HG03460 (cell line): ENCODE data around the gene STX5.
"Not testable (repeated sequence)": the region's sequence is repeated elsewhere in the genome, so short reads cannot be mapped to it uniquely, and the experiment has no call there.

Experiments used
- ATAC-seq: cut with Tn5 transposase; IDR thresholded peaks from one replicate; pipeline ENCODE4 v1.9.1; 2021; ENCODE audit not compliant: unreplicated experiment

STX5 gene

DNA sequence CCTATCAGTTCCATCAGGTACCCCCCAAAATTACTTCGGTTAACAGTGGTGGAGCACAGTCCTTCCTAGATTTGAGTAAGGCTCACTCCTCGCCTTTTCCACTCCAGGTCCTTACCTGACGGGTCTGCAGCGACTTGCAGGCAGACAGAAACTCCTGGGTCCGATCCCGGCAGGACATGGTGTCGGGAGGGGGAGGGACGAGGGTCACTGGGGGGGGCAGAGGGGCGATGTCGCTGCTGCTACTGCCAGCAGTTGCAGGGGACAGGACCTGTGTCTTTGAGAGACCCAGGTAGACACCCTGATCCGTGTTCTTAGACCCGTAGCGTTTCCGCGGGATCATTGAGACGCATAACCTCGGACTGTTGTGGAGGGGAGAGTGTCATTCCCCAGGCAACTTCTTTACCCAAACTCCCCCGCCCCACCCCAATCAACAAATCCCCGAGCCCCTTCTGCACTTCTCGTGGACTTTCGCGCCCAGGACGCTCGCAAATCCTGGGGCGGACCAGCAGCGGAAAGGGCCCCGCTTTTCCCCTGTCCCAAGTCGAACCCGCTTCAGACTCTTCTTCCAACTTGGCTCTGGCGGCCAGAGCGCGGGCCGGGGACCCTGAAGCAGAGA, 839 bp downstream of the STX5 start:
- no peak for ATAC-seq

DNA sequence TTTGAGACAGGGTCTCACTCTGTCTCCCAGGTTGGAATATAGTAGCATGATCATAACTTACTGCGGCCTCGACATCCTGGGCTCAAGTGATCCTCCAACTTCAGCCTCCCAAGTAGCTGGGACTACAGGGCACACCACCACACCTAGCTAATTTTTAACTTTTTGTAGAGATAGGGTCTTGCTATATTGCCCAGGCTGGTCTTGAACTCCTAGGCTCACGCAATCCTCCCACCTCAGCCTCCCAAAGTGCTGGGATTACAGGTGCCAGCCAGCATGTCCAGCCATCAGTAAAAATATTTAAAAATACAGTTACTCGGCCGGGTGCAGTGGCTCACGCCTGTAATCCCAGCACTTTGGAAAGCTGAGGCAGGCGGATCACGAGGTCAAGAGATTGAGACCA, 3.7 kb downstream of the STX5 start:
- not testable (repeated sequence) for ATAC-seq

- ATAC-seq = no peak
Observed at GRCh38 chr11:62823677-62824076, 8.2 kb downstream of the STX5 start.

- ATAC-seq = no peak
Observed at GRCh38 chr11:62817129-62817528, 14.7 kb downstream of the STX5 start.

DNA sequence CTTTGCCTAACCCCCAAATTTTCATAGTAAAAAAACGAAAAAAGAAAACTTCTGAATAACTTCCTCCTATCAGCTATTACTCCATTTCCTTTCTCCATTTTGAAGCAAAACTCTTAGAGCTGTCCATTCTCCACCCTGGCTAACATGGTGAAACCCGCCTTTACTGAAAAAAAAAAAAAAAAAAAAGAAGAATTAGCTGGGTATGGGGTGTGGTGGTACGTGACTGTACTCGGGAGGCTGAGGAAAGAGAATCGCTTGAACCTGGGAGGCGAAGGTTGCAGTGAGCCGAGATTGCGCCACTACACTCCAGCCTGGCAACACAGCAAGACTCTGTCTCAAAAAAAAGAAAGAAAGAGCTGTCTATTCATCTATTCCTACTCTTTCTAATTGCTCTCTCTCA, 15.3 kb downstream of the STX5 start:
- no peak for ATAC-seq

DNA sequence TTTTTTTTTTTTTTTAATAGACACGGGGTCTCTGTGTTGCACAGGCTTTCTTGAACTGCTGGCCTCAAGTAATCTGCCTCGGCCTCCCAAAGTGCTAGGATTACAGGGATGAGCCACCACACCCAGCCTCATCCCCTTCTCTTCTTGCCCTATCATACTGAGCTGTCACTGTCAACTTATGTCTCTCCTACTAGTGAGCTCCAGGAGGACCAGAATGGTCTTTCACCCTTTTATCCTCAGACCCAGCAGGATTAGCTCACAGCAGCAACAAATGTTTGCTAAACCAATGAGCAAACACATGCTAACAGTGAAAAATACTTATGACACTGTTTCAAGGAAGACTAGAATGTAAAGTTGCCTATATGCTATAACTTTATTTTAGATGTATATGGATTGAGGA, 20.2 kb downstream of the STX5 start:
- ATAC-seq = no peak

DNA sequence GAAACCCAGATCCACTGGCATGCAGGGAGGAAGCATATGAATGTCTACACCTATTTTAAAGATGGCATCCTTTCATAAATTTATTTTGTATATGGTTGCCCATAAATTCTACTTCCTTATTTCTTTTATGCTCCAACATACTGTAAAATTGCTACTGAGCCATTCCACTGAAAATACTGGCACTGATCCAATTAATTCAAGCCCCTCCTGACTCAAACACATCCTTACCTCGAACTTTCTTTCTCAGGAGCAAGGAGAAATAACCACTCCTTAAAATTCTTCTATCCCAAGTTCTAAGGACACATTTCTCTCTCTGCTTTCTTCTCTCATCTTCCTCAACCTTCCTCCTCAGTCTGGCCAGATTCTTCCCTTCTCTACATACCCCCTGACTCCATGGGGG, 21.1 kb downstream of the STX5 start:
- ATAC-seq = no peak

DNA sequence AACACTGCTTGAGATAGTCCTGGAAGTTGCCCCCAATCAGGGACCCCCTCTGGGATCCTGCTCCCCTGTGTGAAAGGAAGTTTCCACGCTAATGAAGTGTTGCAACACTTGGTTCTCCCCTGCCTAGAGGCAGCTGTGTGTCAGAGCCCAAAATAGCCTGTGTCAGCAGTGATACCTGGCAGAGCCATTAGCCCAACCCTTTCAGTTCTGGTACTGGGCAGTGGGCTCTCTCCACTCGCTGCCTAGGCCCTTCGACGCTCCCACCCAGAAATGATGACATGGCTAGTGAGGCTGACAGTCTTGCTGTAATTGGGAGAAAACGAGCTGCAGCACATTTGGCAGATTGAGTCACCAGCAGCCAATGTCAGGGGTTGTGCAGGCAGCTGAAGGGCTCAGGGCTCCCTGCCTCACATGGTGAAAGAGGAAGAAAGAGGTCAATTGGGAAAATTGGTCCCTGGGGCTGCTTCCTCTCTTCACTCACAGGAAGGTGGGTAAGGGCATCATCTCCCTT, 25.2 kb downstream of the STX5 start:
- no peak for ATAC-seq

- no peak for ATAC-seq
Observed at GRCh38 chr11:62805961-62806441, 25.9 kb downstream of the STX5 start.

DNA sequence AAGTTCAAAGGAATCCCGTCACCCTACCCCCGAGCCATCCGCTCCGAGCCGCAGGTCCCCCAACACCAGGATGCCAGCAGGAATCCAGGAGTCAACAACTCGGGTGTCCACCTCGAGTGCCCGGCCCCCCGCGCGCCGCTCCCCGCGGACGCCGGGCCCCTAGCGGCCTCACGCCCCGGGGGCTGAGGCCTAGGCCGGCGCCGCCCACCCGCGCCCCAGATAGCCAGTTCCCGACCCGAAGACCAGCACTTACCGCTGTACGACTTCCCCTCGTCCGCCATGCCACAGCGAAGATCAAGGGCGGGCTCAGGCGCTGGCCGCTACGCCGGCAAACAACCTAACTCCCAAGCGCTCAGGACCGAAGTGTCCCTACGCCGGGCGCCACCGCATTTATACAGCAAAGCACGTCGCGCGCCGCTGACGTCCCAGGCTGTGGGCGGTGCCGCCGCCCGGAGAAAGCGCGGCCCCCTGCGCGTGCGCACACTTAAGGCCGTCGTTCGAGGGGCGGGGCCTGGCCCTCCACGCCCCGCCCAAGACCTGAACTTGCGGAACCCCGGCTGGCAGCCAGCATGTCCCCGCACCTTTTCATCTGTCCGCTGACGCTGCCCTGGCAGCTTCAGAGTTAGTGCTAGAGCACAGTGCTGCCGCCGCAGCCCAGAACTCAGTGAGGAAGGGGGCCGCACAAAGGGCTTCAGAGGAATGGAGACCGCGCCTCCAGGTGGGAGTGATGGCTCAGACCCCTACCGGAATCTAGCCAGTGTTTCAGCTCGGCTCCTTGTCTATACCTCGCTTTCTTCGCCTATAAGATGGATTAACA, 26.6 kb downstream of the STX5 start, which contains the start of gene NXF1:
TSS of gene NXF1 (minus strand) at position 365 of the 817 bp plus-strand sequence. CDS start at position 281, 84 bp downstream.
- peak; percentile 80 for ATAC-seq

- ATAC-seq = peak; percentile 11
Observed at GRCh38 chr11:62804310-62805075, 27.4 kb downstream of the STX5 start.

GRCh38 chr11:62801071-62801470, 30.8 kb downstream of the STX5 start:
- ATAC-seq = no peak

- ATAC-seq = no peak
Observed at GRCh38 chr11:62799486-62799885, 32.4 kb downstream of the STX5 start.

DNA sequence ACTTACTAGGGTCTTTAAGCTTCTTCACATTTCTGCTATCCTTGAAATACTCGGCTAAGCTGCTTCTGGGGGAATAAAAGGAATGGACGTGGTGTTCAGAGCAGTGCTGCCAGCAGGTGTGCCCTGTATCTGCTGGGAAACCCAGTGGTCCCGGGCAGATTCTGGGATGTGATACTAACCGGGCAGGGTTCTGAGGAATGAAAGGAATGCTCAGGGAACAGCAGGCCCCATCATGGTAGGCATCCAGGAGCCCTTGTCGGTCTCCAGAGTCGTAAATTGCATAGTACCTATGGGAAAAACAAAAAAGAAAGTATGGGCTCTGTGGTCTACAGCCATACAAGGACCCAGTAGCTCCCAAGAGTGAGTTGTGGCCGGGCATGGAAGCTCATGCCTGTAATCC, 35.6 kb downstream of the STX5 start:
- ATAC-seq = no peak

GRCh38 chr11:62794201-62794775, 37.6 kb downstream of the STX5 start:
- ATAC-seq = no peak

- ATAC-seq = no peak
Observed at GRCh38 chr11:62792202-62792575, 39.7 kb downstream of the STX5 start.

DNA sequence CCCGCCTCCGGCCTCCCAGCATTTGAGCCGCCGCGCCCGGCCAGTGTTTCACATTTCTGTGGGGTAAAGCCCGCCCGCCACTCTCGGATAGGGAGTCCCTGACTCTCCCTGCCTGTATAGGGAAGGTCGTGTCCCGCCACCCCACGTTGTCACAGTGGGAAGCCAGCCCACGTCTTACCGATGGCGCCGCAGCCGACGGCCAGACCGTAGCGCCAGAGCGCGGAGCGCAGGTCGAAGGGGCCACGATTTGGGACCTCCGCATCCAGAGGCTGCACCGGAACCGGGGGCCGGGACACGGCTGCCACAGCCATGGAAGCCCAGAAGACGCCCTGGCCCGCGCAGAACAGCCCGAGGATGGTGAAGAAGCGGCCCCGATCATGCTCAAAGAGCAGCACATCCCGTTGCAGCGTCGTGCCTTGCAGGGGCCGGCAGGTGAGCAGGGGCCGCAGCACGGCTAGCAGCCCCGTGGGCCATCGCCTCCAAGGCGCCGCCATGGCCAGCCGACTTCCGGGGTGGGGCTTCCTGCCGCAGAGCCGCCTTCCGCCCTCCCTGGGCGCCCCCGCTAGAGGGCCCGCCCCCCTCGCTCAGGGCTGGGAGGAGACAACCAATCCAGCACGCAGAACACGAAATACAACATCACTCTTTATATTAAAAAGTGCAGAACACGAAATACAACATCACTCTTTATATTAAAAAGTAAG, 40.2 kb downstream of the STX5 start, which contains the start of gene TMEM223:
TSS of gene TMEM223 (minus strand) at position 506 of the 701 bp plus-strand sequence. CDS start at position 494, 12 bp downstream.
- ATAC-seq = peak; percentile 58

DNA sequence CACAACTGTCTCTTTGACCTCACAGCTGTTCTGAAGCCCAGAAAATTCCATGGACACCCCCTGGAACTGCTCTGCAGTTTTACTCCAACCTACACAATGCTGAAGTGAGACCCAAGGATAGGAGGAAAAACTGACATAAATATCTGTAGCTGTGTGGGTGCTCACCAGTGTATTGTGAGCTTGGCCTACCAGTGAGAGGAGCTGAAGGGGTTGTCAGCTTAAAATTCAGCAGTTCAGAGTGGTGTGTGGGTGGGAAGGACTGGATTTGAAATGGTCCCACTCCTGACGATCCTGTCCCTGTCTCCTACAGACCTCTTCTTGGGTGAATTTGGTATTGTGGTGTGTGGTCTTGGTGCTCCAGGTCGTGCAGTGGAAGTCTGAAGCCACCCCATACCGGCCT, 42.3 kb downstream of the STX5 start:
- ATAC-seq = no peak

GRCh38 chr11:62788991-62789390, 42.9 kb downstream of the STX5 start:
- ATAC-seq = no peak

DNA sequence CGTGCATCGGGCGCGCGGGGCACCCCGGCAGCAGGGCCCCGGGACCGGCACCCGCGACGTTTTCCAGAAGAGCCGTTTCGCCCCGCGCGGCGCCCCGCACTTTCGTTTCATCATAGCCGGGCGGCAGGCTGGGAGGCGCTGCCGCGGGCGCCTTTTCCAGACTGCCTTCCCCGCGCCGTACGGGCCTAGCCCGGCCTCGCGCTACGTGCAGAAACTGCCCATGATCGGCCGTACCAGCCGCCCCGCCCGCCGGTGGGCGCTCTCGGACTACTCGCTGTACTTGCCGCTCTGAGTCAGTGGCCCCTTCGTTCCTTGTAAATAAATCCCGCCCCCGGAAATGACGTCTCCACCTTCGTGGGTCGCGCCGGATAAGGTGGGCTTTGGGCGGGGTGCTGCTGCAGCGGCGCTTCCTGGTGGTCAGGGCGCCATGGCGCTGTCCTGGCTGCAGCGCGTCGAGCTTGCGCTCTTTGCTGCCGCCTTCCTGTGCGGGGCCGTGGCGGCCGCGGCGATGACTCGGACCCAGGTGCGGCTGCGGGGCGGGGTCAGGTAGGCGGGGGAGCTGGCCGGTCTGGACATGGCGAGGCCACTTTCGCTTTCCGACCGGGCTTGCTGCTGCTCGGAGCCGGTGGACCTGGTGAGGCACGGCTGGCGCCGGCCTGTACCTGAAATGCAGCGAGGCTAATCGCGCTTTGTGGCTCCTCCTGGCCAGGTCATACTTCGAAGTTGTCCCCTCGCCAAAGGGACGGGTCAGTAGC, 44.7 kb downstream of the STX5 start, which contains the start of gene TMEM179B:
TSS of gene TMEM179B (plus strand) at position 398 of the 755 bp plus-strand sequence. CDS start at position 428, 30 bp downstream.
- peak; percentile 63 for ATAC-seq
